ENCODE results near the gene STYX. TPM values are rescaled to one million over a fixed set of nuclear protein-coding genes. Genes with fewer than 3 reads are reported as not detected.

The STYX gene
- total RNA-seq, 1 experiment from 2014 or later, result 16.3 TPM

DNA sequence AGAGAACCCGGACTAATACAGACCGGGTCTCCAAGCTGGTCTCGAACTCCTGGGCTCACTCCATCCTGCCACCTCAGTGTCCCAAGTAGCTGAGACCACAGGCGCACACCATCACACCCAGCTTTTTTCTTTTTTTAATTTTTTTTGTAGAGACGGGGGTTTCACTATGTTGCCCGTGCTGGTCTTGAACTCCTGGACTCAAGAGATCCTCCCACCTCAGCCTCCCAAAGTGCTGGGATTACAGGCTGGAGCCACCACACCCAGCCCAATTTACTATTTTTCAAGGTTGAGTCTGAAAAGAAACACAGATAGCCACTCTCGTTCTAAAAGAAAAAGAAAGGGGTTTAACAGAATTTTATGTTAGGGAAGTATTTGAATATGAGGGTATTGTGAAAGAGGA, 36.4 kb upstream of the STYX start:
- ChIA-PET CTCF (no interaction called here), POLR2A (interaction anchor here (0.7 to 5.4 kb wide), 7 partner anchors 10 to 141 kb away, joined by 3 to 68 read pairs (median 20); partner anchors contain the start of genes GPR137C, PSMC6, STYX and TXNDC16)
- no TSS peak for BruUV-seq (replicated peaks)
- Mint-ChIP-seq H3K9me3 (ENCODE audit: unreplicated experiment) (no peaks in the 10 kb centered on the region), H3K36me3 (ENCODE audit: insufficient read depth, unreplicated experiment) (peaks cover 5% of the 10 kb centered on the region), H3K4me1 (ENCODE audit: insufficient read depth, unreplicated experiment) (peaks cover 34% of the 10 kb centered on the region), H3K4me3 (ENCODE audit: unreplicated experiment) (peak overlapping the region; percentile 97), H3K27me3 (ENCODE audit: insufficient read depth, unreplicated experiment) (no peaks in the 10 kb centered on the region), H3K27ac (ENCODE audit: low read depth, unreplicated experiment) (peak overlapping the region; percentile 92)
- DNase-seq (ENCODE audit: unreplicated experiment), result no peak
- intact Hi-C loops (cut with micrococcal nuclease), result loop anchor here (5.0 kb wide), 1 partner anchor 141 kb away; the partner anchor contains the start of genes GPR137C and TXNDC16
- no peak for TF ChIP-seq CTCF (IDR thresholded peaks at IDR 0.05; ENCODE audit: unreplicated experiment)

- no peak for TF ChIP-seq CTCF (IDR thresholded peaks at IDR 0.05; ENCODE audit: unreplicated experiment)
- no peaks in the 10 kb centered on the region for H3K9me3 Mint-ChIP-seq (ENCODE audit: unreplicated experiment)
- peak overlapping the region; percentile 92 for H3K27ac Mint-ChIP-seq (ENCODE audit: low read depth, unreplicated experiment)
- no peaks in the 10 kb centered on the region for H3K36me3 Mint-ChIP-seq (ENCODE audit: insufficient read depth, unreplicated experiment)
- DNase-seq (ENCODE audit: unreplicated experiment), result peak; percentile 72
- peaks cover 31% of the 10 kb centered on the region for H3K4me1 Mint-ChIP-seq (ENCODE audit: insufficient read depth, unreplicated experiment)
- no peaks in the 10 kb centered on the region for H3K27me3 Mint-ChIP-seq (ENCODE audit: insufficient read depth, unreplicated experiment)
- no TSS peak for BruUV-seq (replicated peaks)
- CTCF ChIA-PET, result interaction anchor here (0.7 to 0.8 kb wide), 2 partner anchors 22 to 145 kb away, joined by 3 read pairs; no protein-coding TSS in a partner anchor
- intact Hi-C loops (cut with micrococcal nuclease), result loop anchor here (5.0 kb wide), 1 partner anchor 143 kb away; the partner anchor contains the start of genes GPR137C and TXNDC16
- H3K4me3 Mint-ChIP-seq (ENCODE audit: unreplicated experiment), result peak overlapping the region; percentile 97
- POLR2A ChIA-PET, result interaction anchor here (0.6 to 5.4 kb wide), 12 partner anchors 9 to 142 kb away, joined by 3 to 68 read pairs (median 4); partner anchors contain the start of genes GNPNAT1, GPR137C, PSMC6 and STYX
Measured at GRCh38 chr14:52694761-52695480, 35.0 kb upstream of the STYX start.

DNA sequence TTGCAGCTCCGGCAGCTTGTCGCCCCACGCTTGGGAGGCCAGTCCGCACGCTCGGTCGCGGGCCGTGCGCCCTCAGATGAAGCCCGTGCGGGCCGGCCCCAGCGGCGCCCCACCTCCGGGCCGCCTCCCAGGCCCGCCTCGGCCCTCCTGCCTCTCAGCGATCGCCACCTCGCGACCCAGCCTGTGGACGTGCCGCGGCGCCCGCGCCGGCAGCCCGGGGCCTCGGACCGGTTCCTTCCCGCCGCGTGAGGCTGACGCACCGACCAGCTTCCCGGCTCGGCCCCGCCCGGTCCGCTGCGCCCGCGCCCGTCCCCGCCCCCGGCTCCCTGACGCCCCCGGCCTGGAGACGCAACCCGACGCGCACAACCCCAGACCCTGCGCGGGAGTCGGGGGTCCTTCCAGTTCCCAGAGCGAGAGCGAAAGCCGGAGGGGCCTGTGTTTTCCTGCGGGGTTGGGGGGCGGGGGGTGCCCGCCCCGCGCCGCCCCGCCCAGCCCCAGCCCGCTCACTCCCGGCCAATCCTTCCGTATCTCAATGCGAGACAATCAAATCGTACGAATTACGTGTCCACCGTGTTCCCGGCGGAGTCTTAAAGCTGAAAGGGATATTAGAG, 34.4 kb upstream of the STYX start, which contains the start of gene ERO1A:
ERO1A (minus strand) TSS at position 78 of the 611 bp plus-strand sequence; CDS start at position 1, 77 bp downstream.
- ChIA-PET CTCF (interaction anchor here (0.7 to 1.0 kb wide), 2 partner anchors 22 to 23 kb away, joined by 3 read pairs; no protein-coding TSS in a partner anchor), POLR2A (interaction anchor here (0.6 to 5.4 kb wide), 15 partner anchors 9 to 208 kb away, joined by 3 to 68 read pairs (median 4); partner anchors contain the start of genes GNPNAT1, GPR137C, PSMC6 and STYX)
- peak; percentile 84 for DNase-seq (ENCODE audit: unreplicated experiment)
- intact Hi-C loops (cut with micrococcal nuclease), result no loop called here
- Mint-ChIP-seq H3K27me3 (ENCODE audit: insufficient read depth, unreplicated experiment) (no peaks in the 10 kb centered on the region), H3K9me3 (ENCODE audit: unreplicated experiment) (no peaks in the 10 kb centered on the region), H3K4me1 (ENCODE audit: insufficient read depth, unreplicated experiment) (peaks cover 28% of the 10 kb centered on the region), H3K36me3 (ENCODE audit: insufficient read depth, unreplicated experiment) (no peaks in the 10 kb centered on the region), H3K4me3 (ENCODE audit: unreplicated experiment) (peak within 1 kb of the TSS; percentile 97), H3K27ac (ENCODE audit: low read depth, unreplicated experiment) (peak within 1 kb of the TSS; percentile 92)
- BruUV-seq (replicated peaks), result no TSS peak
- TF ChIP-seq CTCF (IDR thresholded peaks at IDR 0.05; ENCODE audit: unreplicated experiment), result no peak

- H3K27me3 Mint-ChIP-seq (ENCODE audit: insufficient read depth, unreplicated experiment), result no peaks in the 10 kb centered on the region
- H3K9me3 Mint-ChIP-seq (ENCODE audit: unreplicated experiment), result no peaks in the 10 kb centered on the region
- no peak overlapping the region for H3K4me3 Mint-ChIP-seq (ENCODE audit: unreplicated experiment)
- H3K27ac Mint-ChIP-seq (ENCODE audit: low read depth, unreplicated experiment), result peak overlapping the region; percentile 38
- peaks cover 21% of the 10 kb centered on the region for H3K4me1 Mint-ChIP-seq (ENCODE audit: insufficient read depth, unreplicated experiment)
- BruUV-seq (replicated peaks), result no TSS peak
- ChIA-PET POLR2A (interaction anchor here (1.0 to 3.3 kb wide), 5 partner anchors 9 to 149 kb away, joined by 3 to 16 read pairs (median 5); partner anchors contain the start of genes GPR137C, STYX and TXNDC16), CTCF (interaction anchor here (0.7 kb wide), 1 partner anchor 1362 kb away, joined by 4 read pairs; no protein-coding TSS in a partner anchor)
- TF ChIP-seq CTCF (IDR thresholded peaks at IDR 0.05; ENCODE audit: unreplicated experiment), result no peak
- peak; percentile 55 for DNase-seq (ENCODE audit: unreplicated experiment)
- intact Hi-C loops (cut with micrococcal nuclease), result no loop called here
- H3K36me3 Mint-ChIP-seq (ENCODE audit: insufficient read depth, unreplicated experiment), result peaks cover 6% of the 10 kb centered on the region
Measured at GRCh38 chr14:52700701-52701172, 29.2 kb upstream of the STYX start.
